GM19467 (cell line): Measurements from ENCODE around the gene SLC35F4.

Source experiments
- ATAC-seq: cut with Tn5 transposase; IDR thresholded peaks from one replicate; pipeline ENCODE4 v1.9.1; 2021; ENCODE audit warnings: mild to moderate bottlenecking, moderate library complexity; ENCODE audit not compliant: unreplicated experiment

Gene SLC35F4

GRCh38 chr14:57848786-57849185 lies 17.1 kb downstream of the SLC35F4 start:
- ATAC-seq, result no peak

DNA sequence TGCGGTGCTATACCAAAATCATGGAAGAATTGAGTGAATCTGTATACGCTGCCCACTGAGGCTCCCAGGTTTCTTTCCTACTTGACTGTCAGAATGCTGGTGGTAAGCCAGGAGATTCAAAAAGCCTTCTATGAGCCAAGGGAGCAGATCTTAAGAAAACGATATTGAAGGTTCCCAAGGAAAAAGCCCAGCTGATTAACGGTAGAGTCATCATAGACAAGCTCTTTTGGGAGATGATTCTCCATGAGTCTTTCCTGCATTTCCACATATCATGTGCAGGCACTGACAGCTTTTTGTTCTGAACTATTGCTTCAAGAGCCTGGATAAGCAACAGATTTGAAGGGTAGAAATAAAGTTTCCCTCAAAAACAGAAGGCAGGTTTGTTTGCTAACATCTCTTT lies 17.5 kb downstream of the SLC35F4 start:
- ATAC-seq, result no peak

GRCh38 chr14:57847706-57848105 lies 18.2 kb downstream of the SLC35F4 start:
- no peak for ATAC-seq

GRCh38 chr14:57847096-57847495 lies 18.8 kb downstream of the SLC35F4 start:
- no peak for ATAC-seq

GRCh38 chr14:57846596-57846995 lies 19.3 kb downstream of the SLC35F4 start:
- no peak for ATAC-seq

GRCh38 chr14:57845802-57846531 lies 19.9 kb downstream of the SLC35F4 start:
- ATAC-seq, result no peak

- no peak for ATAC-seq
Observed at GRCh38 chr14:57845316-57845715, 20.6 kb downstream of the SLC35F4 start.

DNA sequence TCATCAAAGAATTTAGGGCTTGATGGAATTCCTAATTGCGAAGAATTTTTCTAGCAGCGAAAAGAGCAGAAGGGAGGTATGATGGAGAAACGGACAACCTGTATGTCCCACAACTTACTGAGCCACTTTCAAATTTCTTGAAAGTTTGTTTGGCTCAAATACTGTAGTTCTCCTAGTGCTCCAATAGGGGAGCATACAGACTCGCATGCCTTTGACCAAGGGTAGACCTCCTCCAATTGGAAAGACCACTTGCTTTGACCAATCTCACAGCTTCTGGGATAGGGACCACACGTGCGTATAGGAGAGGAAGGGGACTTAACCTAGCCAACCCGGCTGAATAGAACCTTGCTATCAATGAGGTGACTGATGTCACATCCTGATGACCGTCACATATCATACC lies 28.6 kb downstream of the SLC35F4 start:
- no peak for ATAC-seq

- no peak for ATAC-seq
Observed at GRCh38 chr14:57835766-57836165, 30.1 kb downstream of the SLC35F4 start.

DNA sequence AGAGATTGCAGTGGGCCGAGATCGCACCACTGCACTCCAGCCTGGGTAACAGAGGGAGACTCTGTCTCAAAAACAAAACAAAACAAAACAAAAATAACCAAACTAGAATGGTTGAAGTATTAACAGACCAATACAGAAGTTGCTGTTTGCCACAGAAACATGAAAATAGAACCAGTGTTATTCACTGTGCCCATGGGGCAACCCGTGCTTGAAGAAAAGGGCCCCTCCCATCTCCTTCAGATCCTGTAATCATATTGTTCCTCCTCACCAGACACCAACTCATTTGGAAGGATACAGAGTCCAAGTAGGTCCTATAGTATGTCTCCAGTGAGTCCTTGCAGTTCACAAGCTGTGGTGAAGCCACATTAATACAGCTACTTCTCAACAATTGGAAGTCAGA lies 30.9 kb downstream of the SLC35F4 start:
- no peak for ATAC-seq

GRCh38 chr14:57834001-57834598 lies 31.8 kb downstream of the SLC35F4 start:
- ATAC-seq, result no peak

DNA sequence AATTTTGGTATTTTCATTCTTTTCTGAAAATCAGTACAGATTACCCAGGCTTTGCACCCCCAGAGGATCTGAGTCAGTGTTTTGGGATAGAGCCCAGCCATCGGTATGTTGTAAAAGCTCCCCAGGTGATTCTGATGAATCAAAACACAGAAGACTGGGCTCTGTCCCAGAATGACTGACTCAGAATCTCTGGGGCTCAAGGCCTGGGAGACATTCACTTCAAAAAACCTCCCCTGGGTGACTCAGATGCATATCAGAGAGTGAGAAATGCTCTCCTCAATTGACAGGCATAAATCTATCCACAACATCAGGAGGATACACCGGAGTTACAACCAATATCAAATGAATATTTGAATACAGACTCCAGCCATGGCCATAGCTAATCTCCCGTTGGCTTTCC lies 32.6 kb downstream of the SLC35F4 start:
- no peak for ATAC-seq

DNA sequence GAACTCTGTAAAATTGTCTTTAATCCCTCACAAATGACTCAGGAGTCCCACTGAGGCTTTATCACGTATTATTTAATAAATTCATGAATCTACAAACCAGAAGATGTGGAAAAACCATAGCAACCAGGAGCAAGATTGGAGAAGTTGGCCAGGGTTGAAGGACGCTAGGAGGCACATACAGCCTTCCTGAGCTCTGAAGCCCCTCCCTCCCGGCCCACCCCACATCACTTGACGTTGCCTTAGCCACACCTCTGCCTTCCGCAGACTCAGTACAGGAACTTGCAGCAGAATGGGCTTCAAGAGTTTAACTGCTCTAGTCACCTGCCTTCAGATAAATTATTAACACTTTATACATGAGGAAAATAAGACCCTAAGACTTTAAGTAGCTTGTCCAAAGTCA lies 33.9 kb downstream of the SLC35F4 start:
- no peak for ATAC-seq

DNA sequence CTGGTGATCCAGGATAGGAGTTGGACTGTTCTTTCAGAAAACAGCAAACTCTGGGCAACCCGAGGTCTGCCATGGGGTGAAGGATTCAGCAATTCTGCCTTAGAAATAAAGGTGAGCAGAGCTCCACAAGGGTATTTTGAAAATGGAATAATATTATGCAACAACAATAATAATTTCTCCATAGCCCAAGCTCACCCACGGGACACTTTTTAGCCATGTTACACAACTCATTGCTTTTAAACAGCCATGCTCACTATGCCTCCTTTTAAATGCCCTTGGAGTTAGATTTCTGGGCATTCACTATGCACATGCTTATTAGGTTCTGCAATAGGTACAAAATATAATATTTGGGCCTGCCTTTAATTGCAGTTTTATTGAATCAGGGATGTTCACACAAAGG lies 37.2 kb downstream of the SLC35F4 start:
- no peak for ATAC-seq

DNA sequence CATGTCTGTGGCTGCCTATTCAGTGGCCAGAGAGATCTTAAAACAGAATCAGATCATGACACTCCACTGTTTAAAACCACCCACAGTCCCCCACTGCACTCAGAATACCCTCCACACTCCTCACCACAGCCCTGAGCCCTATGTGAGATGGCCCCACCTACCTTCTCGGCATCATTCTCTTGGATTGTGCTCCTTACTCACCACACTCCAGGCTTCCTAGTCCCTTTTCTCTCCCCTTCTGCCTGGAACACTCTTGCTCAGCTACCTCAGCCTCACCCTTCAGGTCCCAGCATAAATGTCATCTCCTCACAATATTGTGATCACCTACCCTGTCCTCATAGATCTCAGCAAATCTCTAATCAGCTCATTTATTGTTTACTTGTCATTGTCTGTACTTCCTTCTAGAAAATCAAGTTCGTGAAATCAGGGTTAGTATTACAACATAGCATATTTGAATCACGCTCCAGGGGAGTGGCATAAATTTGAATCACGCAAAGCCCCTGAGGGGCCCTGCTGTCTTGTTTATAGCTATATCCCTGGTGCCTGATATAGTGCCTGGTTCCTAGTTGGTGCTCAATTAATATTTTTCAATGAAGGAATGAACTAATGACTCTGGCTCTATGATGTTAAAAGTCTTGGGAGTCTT lies 42.8 kb downstream of the SLC35F4 start:
- ATAC-seq, result no peak

GRCh38 chr14:57822081-57822480 lies 43.8 kb downstream of the SLC35F4 start:
- ATAC-seq, result no peak

DNA sequence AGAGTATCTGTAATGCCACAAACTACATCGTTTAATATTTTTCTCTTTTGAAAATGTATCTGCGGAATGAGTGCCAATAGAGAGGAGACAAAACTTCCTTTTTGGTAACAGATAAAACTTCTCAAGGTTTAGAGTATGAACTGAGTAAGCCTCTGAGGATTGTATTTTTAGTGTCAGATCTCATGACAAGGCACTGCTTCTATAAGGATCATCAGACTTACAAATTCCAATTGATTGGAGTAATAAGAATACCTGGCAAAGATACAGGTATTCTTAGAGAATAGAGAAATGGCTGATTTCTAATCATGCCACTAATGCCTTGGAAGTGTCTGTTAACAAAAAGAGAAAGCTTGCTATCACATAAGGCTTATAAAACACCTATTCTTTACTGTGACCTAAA lies 45.3 kb downstream of the SLC35F4 start:
- ATAC-seq, result no peak

GRCh38 chr14:57818511-57818910 lies 47.4 kb downstream of the SLC35F4 start:
- no peak for ATAC-seq

DNA sequence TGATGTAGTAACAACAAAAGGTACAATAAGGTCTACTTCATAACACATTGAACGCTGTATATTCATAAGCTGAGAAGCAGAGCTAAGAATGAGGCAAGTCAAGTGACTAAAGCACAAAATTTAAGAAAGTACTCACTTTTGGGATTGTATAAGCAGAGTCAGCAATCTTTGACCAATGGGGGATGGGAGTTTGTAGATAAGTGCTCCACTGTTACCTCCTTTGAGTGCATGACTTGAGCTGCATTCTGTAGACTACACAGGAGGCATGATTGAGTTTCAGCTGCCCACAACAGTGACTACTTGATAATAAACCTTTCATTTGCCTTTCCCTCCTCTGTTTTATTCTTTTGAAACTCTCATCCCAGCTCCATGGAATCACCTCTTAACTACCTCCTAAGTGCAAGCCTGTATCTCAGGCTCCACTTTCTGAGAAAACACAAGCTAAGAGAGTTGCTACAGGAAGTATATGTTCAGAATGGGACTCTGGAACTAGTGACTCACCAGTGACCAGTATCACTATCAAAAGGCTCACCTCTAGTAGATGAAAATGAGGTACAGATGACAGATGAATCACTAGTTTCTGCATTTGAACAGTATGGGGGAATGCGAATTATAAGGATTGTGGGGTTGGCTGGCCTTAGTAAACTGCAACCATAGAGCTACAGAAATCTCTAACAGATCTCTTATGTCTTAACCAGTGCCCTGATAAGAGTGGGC lies 49.2 kb downstream of the SLC35F4 start:
- no peak for ATAC-seq

DNA sequence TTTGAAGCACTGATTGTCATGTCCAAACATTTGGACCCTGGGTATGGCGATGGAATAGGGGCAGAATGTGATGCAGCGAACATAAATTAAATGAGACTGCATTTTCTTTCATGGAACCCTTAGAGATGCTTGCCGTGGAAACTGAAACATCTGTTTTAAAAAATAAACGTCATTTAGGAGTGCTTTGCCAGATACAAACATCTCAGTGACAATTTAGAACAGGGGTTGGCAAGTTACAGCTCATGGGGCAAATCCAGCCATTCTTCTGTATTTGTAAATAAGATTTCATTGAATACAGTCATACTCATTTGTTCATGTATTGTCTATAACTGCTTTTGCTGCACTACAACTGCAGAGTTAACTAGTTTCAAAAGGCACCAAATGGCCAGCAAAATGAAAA lies 51.2 kb downstream of the SLC35F4 start:
- ATAC-seq, result no peak

DNA sequence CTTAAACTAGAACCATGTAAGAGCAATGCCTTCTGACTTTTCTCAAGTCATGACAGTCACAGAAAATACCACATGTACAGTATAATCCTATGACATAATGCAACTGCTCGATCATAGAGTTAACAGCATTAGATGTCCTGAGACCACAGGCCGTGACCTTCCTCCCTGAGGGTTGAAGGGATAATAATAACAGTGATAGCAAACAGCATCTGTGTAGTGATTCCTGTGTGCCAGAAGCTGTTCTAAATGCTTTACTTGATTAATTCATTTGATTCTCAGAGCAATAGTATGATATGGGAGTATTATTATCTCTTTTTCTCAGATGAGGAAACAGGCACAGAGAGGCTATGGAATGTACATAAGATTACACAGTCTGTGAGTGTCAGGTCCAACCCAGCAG lies 53.2 kb downstream of the SLC35F4 start:
- no peak for ATAC-seq
